HepG2 (cell line): Measurements from ENCODE around the gene TSEN54. TPM values are rescaled to one million over a fixed set of nuclear protein-coding genes. Genes with fewer than 3 reads are reported as not detected.

ENCODE experiments used
- FOXJ3 ChIP-seq: sonication (generic); formaldehyde crosslinking; IDR thresholded peaks from 2 replicates; pipeline ENCODE4 v1.4.0; 2020; ENCODE audit warnings: missing genetic modification reagents, mild to moderate bottlenecking, borderline replicate concordance
- MEIS1 ChIP-seq: sonication (generic); formaldehyde crosslinking; IDR thresholded peaks from 2 replicates; pipeline ENCODE4 v1.9.0; 2021; ENCODE audit warnings: mild to moderate bottlenecking, missing genetic modification reagents, moderate library complexity, borderline replicate concordance
- RAD21 ChIP-seq: fragments of 450-650 bp; formaldehyde crosslinking; IDR thresholded peaks from 2 replicates; pipeline ENCODE4 v1.5.0; 2020; ENCODE audit warnings: mild to moderate bottlenecking
- SALL1 ChIP-seq: sonication (generic); formaldehyde crosslinking; IDR thresholded peaks from 2 replicates; pipeline ENCODE4 v1.8.0; 2022; ENCODE audit warnings: mild to moderate bottlenecking, missing genetic modification reagents
- ZBTB42 ChIP-seq: sonication (generic); formaldehyde crosslinking; IDR thresholded peaks from 2 replicates; pipeline ENCODE4 v1.5.0; 2020; ENCODE audit warnings: mild to moderate bottlenecking, missing genetic modification reagents
- ZNF101 ChIP-seq: sonication (generic); formaldehyde crosslinking; IDR thresholded peaks from 2 replicates; pipeline ENCODE4 v1.4.0; 2020; ENCODE audit warnings: mild to moderate bottlenecking, low read depth, missing genetic modification reagents, borderline replicate concordance
- ZNF160 ChIP-seq: sonication (generic); formaldehyde crosslinking; IDR thresholded peaks from 2 replicates; pipeline ENCODE4 v1.8.0; 2022; ENCODE audit warnings: mild to moderate bottlenecking, inconsistent platforms, missing genetic modification reagents
- ZNF292 ChIP-seq: sonication (generic); formaldehyde crosslinking; IDR thresholded peaks from 2 replicates; pipeline ENCODE4 v1.8.1; 2022; ENCODE audit warnings: mild to moderate bottlenecking, low read depth, missing genetic modification reagents, borderline replicate concordance
- ZNF30 ChIP-seq: sonication (generic); formaldehyde crosslinking; IDR thresholded peaks from 2 replicates; pipeline ENCODE4 v1.5.0; 2020; ENCODE audit warnings: mild to moderate bottlenecking, missing genetic modification reagents
- ZNF572 ChIP-seq: sonication (generic); formaldehyde crosslinking; IDR thresholded peaks from 2 replicates; pipeline ENCODE4 v1.5.1; 2020; ENCODE audit warnings: mild to moderate bottlenecking, missing genetic modification reagents
- ZNF678 ChIP-seq: sonication (generic); formaldehyde crosslinking; IDR thresholded peaks from 2 replicates; pipeline ENCODE4 v1.4.0; 2020; ENCODE audit warnings: mild to moderate bottlenecking, missing genetic modification reagents
- polyA plus RNA-seq, 8 experiments: library from polyadenylated mRNA; depleted of rRNA in 3 of 8; stranded (reverse) in 7 of 8; unstranded in 1 of 8; fragments of >200 nt; fragmentation: Illumina TruSeq in 4 of 8; extraction: Trizol in 4 of 8; gene quantifications; 2 replicates each; pipeline versions ENCODE4 v1.2.1 to v1.2.3, GENCODE V29; 2011 to 2016; ENCODE audit warnings: low read depth in 4 of 8, missing spikeins in 1 of 8, mixed read lengths in 1 of 8; ENCODE audit not compliant: insufficient read depth in 1 of 8
- total RNA-seq, 5 experiments: library from RNA; depleted of rRNA; stranded (reverse); fragments of >200 nt; fragmentation: Illumina TruSeq; extraction: Trizol; gene quantifications; 2 replicates each; pipeline ENCODE4 v1.2.3, GENCODE V29; 2016; ENCODE audit warnings: low read depth in 1 of 5
- TF ChIP-seq, protein P1 (sequence below): sonication (generic); formaldehyde crosslinking; IDR thresholded peaks from 2 replicates; pipeline ENCODE4 v1.9.0; 2022; ENCODE audit warnings: missing genetic modification reagents, mild to moderate bottlenecking, borderline replicate concordance
- TF ChIP-seq, protein P2 (sequence below): sonication (generic); formaldehyde crosslinking; IDR thresholded peaks from 2 replicates; pipeline ENCODE4 v1.4.0; 2020; ENCODE audit warnings: missing genetic modification reagents, borderline replicate concordance
- TF ChIP-seq, protein P3 (sequence below), 2 experiments: sonication (generic) in 1 of 2; formaldehyde crosslinking in 1 of 2; IDR thresholded peaks; 2 replicates each; pipeline versions ENCODE4 v1.4.0 to v1.6.1; 2018 to 2020; ENCODE audit warnings: missing genetic modification reagents in 2 of 2, borderline replicate concordance in 1 of 2, low read depth in 1 of 2, mild to moderate bottlenecking in 1 of 2, missing biosample characterization in 1 of 2
- TF ChIP-seq, protein P4 (sequence below): sonication (generic); formaldehyde crosslinking; IDR thresholded peaks from 2 replicates; pipeline ENCODE4 v1.4.0; 2020; ENCODE audit warnings: missing genetic modification reagents
- TF ChIP-seq, protein P5 (sequence below): sonication (generic); formaldehyde crosslinking; IDR thresholded peaks from 2 replicates; pipeline ENCODE4 v1.5.1; 2020; ENCODE audit warnings: mild to moderate bottlenecking, moderate library complexity, missing genetic modification reagents

Gene TSEN54
- total and polyA plus RNA-seq, 2 of the 13 experiments (the other 11 are each of a cell fraction or from before 2014, with no cell fraction given), result 62.9 to 63.3 TPM

DNA sequence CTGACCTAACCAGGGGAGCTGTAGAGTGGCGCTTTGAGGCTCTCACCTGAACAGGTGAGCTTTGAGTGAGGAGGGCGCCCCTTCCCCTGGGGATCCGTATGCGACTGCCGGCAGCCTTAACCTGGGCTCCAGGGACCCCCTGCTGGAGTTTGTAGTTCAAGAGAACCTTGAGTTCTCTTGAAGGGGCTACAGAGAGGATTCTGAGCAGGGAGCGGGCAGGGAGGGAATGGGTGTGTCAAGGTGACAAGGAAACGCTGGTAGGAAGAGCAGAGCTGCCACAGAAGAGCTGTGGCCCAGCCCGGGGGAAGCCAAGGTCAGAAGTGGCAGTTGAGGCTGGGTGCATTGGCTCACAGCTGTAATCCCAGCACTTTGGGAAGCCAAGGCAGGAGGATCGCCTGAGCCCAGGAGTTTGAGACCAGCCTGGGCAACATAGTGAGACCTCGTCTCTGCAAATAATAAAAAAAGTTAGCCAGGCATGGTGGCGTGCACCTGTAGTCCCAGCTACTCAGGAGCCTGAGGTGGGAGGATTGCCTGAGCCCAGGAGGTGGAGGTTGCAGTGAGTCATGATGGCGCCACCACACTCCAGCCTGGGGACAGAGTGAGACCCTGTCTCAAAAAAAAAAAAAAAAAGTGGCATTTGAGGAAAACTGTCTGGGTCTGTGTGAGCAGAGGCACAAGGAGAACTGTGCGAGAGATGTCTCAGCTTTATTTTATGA lies 10.4 kb downstream of the TSEN54 start (continued):
- TF ChIP-seq, protein P1, sequence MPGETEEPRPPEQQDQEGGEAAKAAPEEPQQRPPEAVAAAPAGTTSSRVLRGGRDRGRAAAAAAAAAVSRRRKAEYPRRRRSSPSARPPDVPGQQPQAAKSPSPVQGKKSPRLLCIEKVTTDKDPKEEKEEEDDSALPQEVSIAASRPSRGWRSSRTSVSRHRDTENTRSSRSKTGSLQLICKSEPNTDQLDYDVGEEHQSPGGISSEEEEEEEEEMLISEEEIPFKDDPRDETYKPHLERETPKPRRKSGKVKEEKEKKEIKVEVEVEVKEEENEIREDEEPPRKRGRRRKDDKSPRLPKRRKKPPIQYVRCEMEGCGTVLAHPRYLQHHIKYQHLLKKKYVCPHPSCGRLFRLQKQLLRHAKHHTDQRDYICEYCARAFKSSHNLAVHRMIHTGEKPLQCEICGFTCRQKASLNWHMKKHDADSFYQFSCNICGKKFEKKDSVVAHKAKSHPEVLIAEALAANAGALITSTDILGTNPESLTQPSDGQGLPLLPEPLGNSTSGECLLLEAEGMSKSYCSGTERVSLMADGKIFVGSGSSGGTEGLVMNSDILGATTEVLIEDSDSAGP, result peak; percentile 22; the same call in 1 of the 2 replicates
- TF ChIP-seq RAD21 (CRISPR knock-in tag) (peak; percentile 5; the same call in 1 of the 2 replicates), ZNF101 (CRISPR knock-in tag) (no peak), SALL1 (CRISPR knock-in tag) (peak; percentile 16; the same call in 1 of the 2 replicates), MEIS1 (0 out of 2 replicates have a peak, but pooled peaks have one; percentile 28), ZNF160 (no peak), ZBTB42 (CRISPR knock-in tag) (no peak), ZNF30 (CRISPR knock-in tag) (no peak), FOXJ3 (CRISPR knock-in tag) (no peak), ZNF292 (CRISPR knock-in tag) (0 out of 2 replicates have a peak, but pooled peaks have one; percentile 25), ZNF678 (CRISPR knock-in tag) (peak; percentile 81; the same call in 1 of the 2 replicates), ZNF572 (CRISPR knock-in tag) (0 out of 2 replicates have a peak, but pooled peaks have one; percentile 6)
- TF ChIP-seq, protein P2, sequence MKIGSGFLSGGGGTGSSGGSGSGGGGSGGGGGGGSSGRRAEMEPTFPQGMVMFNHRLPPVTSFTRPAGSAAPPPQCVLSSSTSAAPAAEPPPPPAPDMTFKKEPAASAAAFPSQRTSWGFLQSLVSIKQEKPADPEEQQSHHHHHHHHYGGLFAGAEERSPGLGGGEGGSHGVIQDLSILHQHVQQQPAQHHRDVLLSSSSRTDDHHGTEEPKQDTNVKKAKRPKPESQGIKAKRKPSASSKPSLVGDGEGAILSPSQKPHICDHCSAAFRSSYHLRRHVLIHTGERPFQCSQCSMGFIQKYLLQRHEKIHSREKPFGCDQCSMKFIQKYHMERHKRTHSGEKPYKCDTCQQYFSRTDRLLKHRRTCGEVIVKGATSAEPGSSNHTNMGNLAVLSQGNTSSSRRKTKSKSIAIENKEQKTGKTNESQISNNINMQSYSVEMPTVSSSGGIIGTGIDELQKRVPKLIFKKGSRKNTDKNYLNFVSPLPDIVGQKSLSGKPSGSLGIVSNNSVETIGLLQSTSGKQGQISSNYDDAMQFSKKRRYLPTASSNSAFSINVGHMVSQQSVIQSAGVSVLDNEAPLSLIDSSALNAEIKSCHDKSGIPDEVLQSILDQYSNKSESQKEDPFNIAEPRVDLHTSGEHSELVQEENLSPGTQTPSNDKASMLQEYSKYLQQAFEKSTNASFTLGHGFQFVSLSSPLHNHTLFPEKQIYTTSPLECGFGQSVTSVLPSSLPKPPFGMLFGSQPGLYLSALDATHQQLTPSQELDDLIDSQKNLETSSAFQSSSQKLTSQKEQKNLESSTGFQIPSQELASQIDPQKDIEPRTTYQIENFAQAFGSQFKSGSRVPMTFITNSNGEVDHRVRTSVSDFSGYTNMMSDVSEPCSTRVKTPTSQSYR (CRISPR knock-in tag), result no peak
- TF ChIP-seq, protein P3, sequence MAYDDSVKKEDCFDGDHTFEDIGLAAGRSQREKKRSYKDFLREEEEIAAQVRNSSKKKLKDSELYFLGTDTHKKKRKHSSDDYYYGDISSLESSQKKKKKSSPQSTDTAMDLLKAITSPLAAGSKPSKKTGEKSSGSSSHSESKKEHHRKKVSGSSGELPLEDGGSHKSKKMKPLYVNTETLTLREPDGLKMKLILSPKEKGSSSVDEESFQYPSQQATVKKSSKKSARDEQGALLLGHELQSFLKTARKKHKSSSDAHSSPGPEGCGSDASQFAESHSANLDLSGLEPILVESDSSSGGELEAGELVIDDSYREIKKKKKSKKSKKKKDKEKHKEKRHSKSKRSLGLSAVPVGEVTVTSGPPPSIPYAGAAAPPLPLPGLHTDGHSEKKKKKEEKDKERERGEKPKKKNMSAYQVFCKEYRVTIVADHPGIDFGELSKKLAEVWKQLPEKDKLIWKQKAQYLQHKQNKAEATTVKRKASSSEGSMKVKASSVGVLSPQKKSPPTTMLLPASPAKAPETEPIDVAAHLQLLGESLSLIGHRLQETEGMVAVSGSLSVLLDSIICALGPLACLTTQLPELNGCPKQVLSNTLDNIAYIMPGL (CRISPR knock-in tag; IDR thresholded peaks at IDR 0.05; ENCODE audit: borderline replicate concordance in 1 of 2, low read depth in 1 of 2), result peak in 1 of 2 experiments; percentile 45; a peak in 1 of 4 replicates
- TF ChIP-seq, protein P4, sequence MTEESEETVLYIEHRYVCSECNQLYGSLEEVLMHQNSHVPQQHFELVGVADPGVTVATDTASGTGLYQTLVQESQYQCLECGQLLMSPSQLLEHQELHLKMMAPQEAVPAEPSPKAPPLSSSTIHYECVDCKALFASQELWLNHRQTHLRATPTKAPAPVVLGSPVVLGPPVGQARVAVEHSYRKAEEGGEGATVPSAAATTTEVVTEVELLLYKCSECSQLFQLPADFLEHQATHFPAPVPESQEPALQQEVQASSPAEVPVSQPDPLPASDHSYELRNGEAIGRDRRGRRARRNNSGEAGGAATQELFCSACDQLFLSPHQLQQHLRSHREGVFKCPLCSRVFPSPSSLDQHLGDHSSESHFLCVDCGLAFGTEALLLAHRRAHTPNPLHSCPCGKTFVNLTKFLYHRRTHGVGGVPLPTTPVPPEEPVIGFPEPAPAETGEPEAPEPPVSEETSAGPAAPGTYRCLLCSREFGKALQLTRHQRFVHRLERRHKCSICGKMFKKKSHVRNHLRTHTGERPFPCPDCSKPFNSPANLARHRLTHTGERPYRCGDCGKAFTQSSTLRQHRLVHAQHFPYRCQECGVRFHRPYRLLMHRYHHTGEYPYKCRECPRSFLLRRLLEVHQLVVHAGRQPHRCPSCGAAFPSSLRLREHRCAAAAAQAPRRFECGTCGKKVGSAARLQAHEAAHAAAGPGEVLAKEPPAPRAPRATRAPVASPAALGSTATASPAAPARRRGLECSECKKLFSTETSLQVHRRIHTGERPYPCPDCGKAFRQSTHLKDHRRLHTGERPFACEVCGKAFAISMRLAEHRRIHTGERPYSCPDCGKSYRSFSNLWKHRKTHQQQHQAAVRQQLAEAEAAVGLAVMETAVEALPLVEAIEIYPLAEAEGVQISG (CRISPR knock-in tag), result no peak
- TF ChIP-seq, protein P5, sequence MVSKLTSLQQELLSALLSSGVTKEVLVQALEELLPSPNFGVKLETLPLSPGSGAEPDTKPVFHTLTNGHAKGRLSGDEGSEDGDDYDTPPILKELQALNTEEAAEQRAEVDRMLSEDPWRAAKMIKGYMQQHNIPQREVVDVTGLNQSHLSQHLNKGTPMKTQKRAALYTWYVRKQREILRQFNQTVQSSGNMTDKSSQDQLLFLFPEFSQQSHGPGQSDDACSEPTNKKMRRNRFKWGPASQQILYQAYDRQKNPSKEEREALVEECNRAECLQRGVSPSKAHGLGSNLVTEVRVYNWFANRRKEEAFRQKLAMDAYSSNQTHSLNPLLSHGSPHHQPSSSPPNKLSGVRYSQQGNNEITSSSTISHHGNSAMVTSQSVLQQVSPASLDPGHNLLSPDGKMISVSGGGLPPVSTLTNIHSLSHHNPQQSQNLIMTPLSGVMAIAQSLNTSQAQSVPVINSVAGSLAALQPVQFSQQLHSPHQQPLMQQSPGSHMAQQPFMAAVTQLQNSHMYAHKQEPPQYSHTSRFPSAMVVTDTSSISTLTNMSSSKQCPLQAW (CRISPR knock-in tag), result peak; percentile 6; the same call in 1 of the 2 replicates
